HepG2 (cell line): ENCODE data around the gene CUL4A. TPM values are rescaled to one million over a fixed set of nuclear protein-coding genes. Genes with fewer than 3 reads are reported as not detected.

Experiments used
- ATAC-seq: fragments of 200-7000 bp; cut with Tn5 transposase; 3 replicates; pipeline ENCODE4 v1.9.1; 2020; ENCODE audit warnings: mild to moderate bottlenecking, moderate library complexity
- BruUV-seq: library from RNA; stranded (reverse); fragments of 400-500 nt; replicated peaks from 2 replicates; lab custom pipeline; 2021; lab: Mats Ljungman, UMichigan
- CTCF ChIA-PET: fragments of 300-600 bp; formaldehyde crosslinking; extraction: SDS; loops from one replicate; lab custom pipeline; 2021; ENCODE audit warnings: low total read pairs, inconsistent platforms, low intra/inter-chr PET ratio; lab: Yijun Ruan, JAX
- POLR2A ChIA-PET: fragments of 350-600 bp; sonication (Branson Sonifier 250); formaldehyde crosslinking; loops from one replicate; lab custom pipeline; 2020; ENCODE audit warnings: antibody characterized with exemption, inconsistent platforms; lab: Yijun Ruan, JAX
- DNase-seq: peaks from one replicate; pipeline ENCODE4 v3.0.0-alpha.2; 2015; ENCODE audit warnings: low spot score
- FAIRE-seq: peaks from 3 replicates; lab custom pipeline; 2011; peaks lifted over from hg19 to GRCh38; lab: Jason Lieb, UNC
- H2AFZ ChIP-seq: one replicate; pipeline ENCODE4 v1.6.1; 2011; ENCODE audit warnings: low read length, inconsistent platforms
- H3K27ac ChIP-seq: fragments of 300-600 bp; 3 replicates; pipeline ENCODE4 v1.8.0; 2011; ENCODE audit warnings: mixed run types, mild to moderate bottlenecking, mixed read lengths, low read length, inconsistent platforms; ENCODE audit not compliant: insufficient read depth; ENCODE audit errors: extremely low read length
- H3K27me3 ChIP-seq, 2 experiments: fragments of 200-600 bp in 1 of 2; 2 replicates in 1 of 2; 3 replicates in 1 of 2; pipeline versions ENCODE4 v1.6.0 to v1.8.0; 2011; ENCODE audit warnings: low read length in 2 of 2, mild to moderate bottlenecking in 2 of 2, moderate library complexity in 2 of 2, inconsistent platforms in 1 of 2; ENCODE audit not compliant: insufficient read depth in 2 of 2, control insufficient read depth in 1 of 2
- H3K36me3 ChIP-seq, 2 experiments: fragments of 200-600 bp in 1 of 2; replicated peaks in 1 of 2; 2 replicates in 1 of 2; 3 replicates in 1 of 2; pipeline versions ENCODE4 v1.5.1 to v1.8.0; 2011; ENCODE audit warnings: low read length in 2 of 2, inconsistent platforms in 1 of 2; ENCODE audit not compliant: insufficient read depth in 2 of 2, control insufficient read depth in 1 of 2
- H3K4me1 ChIP-seq: 2 replicates; pipeline ENCODE4 v1.5.1; 2012; ENCODE audit warnings: low read length, inconsistent platforms; ENCODE audit not compliant: insufficient read depth
- H3K4me2 ChIP-seq: 2 replicates; pipeline ENCODE4 v1.6.0; 2011; ENCODE audit warnings: low read depth, low read length, inconsistent platforms
- H3K4me3 ChIP-seq, 3 experiments: fragments of 200-600 bp in 1 of 3; sonication (generic), shearing (Covaris generic) in 1 of 3; replicated peaks in 1 of 3; 2 replicates each; pipeline ENCODE4 v1.5.1; 2011 to 2016; ENCODE audit warnings: low read length in 3 of 3, inconsistent platforms in 2 of 3, low read depth in 2 of 3, mild to moderate bottlenecking in 2 of 3, control low read depth in 1 of 3, mixed read lengths in 1 of 3; ENCODE audit not compliant: insufficient read depth in 1 of 3
- H3K79me2 ChIP-seq: one replicate; pipeline ENCODE4 v1.6.1; 2011; ENCODE audit warnings: low read length, inconsistent platforms; ENCODE audit not compliant: insufficient read depth
- H3K9ac ChIP-seq: 2 replicates; pipeline ENCODE4 v1.6.0; 2011; ENCODE audit warnings: mild to moderate bottlenecking, low read depth, low read length, inconsistent platforms; ENCODE audit not compliant: insufficient read depth
- H3K9me3 ChIP-seq: 2 replicates; pipeline ENCODE4 v1.5.1; 2012; ENCODE audit warnings: mild to moderate bottlenecking, low read length
- H4K20me1 ChIP-seq: 2 replicates; pipeline ENCODE4 v1.6.0; 2011; ENCODE audit warnings: inconsistent platforms, mild to moderate bottlenecking, low read length, moderate library complexity; ENCODE audit not compliant: insufficient read depth
- AFF4 ChIP-seq: sonication (generic); formaldehyde crosslinking; IDR thresholded peaks from 2 replicates; pipeline ENCODE4 v1.4.0; 2020; ENCODE audit warnings: missing genetic modification reagents
- CHCHD3 ChIP-seq: sonication (generic); formaldehyde crosslinking; IDR thresholded peaks from 2 replicates; pipeline ENCODE4 v1.8.0; 2022; ENCODE audit warnings: mild to moderate bottlenecking, missing genetic modification reagents, moderate library complexity
- E2F1 ChIP-seq: sonication (generic); formaldehyde crosslinking; IDR thresholded peaks from 2 replicates; pipeline ENCODE4 v1.5.0; 2020; ENCODE audit warnings: missing genetic modification reagents
- MYNN ChIP-seq: sonication (generic); formaldehyde crosslinking; IDR thresholded peaks from 2 replicates; pipeline ENCODE4 v1.4.0; 2020; ENCODE audit warnings: mild to moderate bottlenecking, low read depth, missing genetic modification reagents
- NCOA2 ChIP-seq: sonication (generic); formaldehyde crosslinking; IDR thresholded peaks from 2 replicates; pipeline ENCODE4 v1.8.0; 2022; ENCODE audit warnings: inconsistent platforms
- POLR2AphosphoS5 ChIP-seq: IDR thresholded peaks from 2 replicates; pipeline ENCODE4 v1.6.1; 2012; ENCODE audit warnings: low read depth, low read length
- RARG ChIP-seq: sonication (generic); formaldehyde crosslinking; IDR thresholded peaks from 2 replicates; pipeline ENCODE4 v1.4.0; 2020; ENCODE audit warnings: low read depth, mild to moderate bottlenecking, missing genetic modification reagents
- RNF219 ChIP-seq: sonication (generic); formaldehyde crosslinking; IDR thresholded peaks from 2 replicates; pipeline ENCODE4 v1.5.0; 2020; ENCODE audit warnings: mild to moderate bottlenecking, missing genetic modification reagents
- SATB2 ChIP-seq: sonication (generic); formaldehyde crosslinking; IDR thresholded peaks from 2 replicates; pipeline ENCODE4 v1.5.0; 2020; ENCODE audit warnings: missing genetic modification reagents
- ZNF274 ChIP-seq: sonication (generic); formaldehyde crosslinking; IDR thresholded peaks from 2 replicates; pipeline ENCODE4 v1.5.1; 2020; ENCODE audit warnings: mild to moderate bottlenecking, missing genetic modification reagents
- ZNF382 ChIP-seq: sonication (generic); formaldehyde crosslinking; IDR thresholded peaks from 2 replicates; pipeline ENCODE4 v1.5.0; 2020; ENCODE audit warnings: missing genetic modification reagents, mild to moderate bottlenecking, borderline replicate concordance
- ZNF777 ChIP-seq: sonication (generic); formaldehyde crosslinking; IDR thresholded peaks from 2 replicates; pipeline ENCODE4 v1.4.0; 2020; ENCODE audit warnings: missing genetic modification reagents
- ZNF782 ChIP-seq: sonication (generic); formaldehyde crosslinking; IDR thresholded peaks from 2 replicates; pipeline ENCODE4 v1.4.0; 2020; ENCODE audit warnings: missing genetic modification reagents, mild to moderate bottlenecking, borderline replicate concordance
- ZNF841 ChIP-seq: sonication (generic); formaldehyde crosslinking; IDR thresholded peaks from 2 replicates; pipeline ENCODE4 v1.8.1; 2023; ENCODE audit warnings: missing genetic modification reagents, borderline replicate concordance
- ZNF883 ChIP-seq: sonication (generic); formaldehyde crosslinking; IDR thresholded peaks from 2 replicates; pipeline ENCODE4 v1.5.1; 2020; ENCODE audit warnings: mild to moderate bottlenecking, missing genetic modification reagents; ENCODE audit errors: not compliant biosample characterization
- WGBS: methylation state at CpG from one replicate; pipeline ENCODE4 v1.1.6; 2017; ENCODE audit warnings: low lambda C conversion rate; 5-methylcytosine and 5-hydroxymethylcytosine counted together
- in situ Hi-C: cut with HindIII; loops from 2 replicates; pipeline ENCODE4 v1.10.0; 2017; ENCODE audit warnings: low pct_unique_long_range_greater_than_20kb; ENCODE audit not compliant: extremely low pct_ligation_motif_present
- intact Hi-C: fragments of 100-400 bp; cut with micrococcal nuclease; formaldehyde crosslinking; loops from one replicate; pipeline ENCODE4 v1.10.0; 2022; ENCODE audit not compliant: unreplicated experiment
- polyA plus RNA-seq, 8 experiments: library from polyadenylated mRNA; depleted of rRNA in 3 of 8; stranded (reverse) in 7 of 8; unstranded in 1 of 8; fragments of >200 nt; fragmentation: Illumina TruSeq in 4 of 8; extraction: Trizol in 4 of 8; gene quantifications; 2 replicates each; pipeline versions ENCODE4 v1.2.1 to v1.2.3, GENCODE V29; 2011 to 2016; ENCODE audit warnings: low read depth in 4 of 8, missing spikeins in 1 of 8, mixed read lengths in 1 of 8; ENCODE audit not compliant: insufficient read depth in 1 of 8
- total RNA-seq, 5 experiments: library from RNA; depleted of rRNA; stranded (reverse); fragments of >200 nt; fragmentation: Illumina TruSeq; extraction: Trizol; gene quantifications; 2 replicates each; pipeline ENCODE4 v1.2.3, GENCODE V29; 2016; ENCODE audit warnings: low read depth in 1 of 5

The CUL4A gene
- total and polyA plus RNA-seq, 2 of the 13 experiments (the other 11 are each of a cell fraction or from before 2014, with no cell fraction given): 51.2 to 75.3 TPM

GRCh38 chr13:113187883-113188665 is 21.3 kb upstream of the CUL4A start:
- FAIRE-seq (no peak), ATAC-seq (no peak), DNase-seq (no peak)
- Histone ChIP-seq H3K4me2 (no peak overlapping the region), H3K9me3 (no peaks in the 10 kb centered on the region), H4K20me1 (no peaks in the 10 kb centered on the region; the same call in 1 of the 2 replicates), H3K4me3 (no peak overlapping the region), H3K9ac (no peak overlapping the region), H3K27me3 (no peaks in the 10 kb centered on the region), H3K4me1 (peaks cover 22% of the 10 kb centered on the region), H3K36me3 (peaks cover 16 to 56% of the 10 kb centered on the region in 2 experiments), H3K27ac (no peak overlapping the region), H3K79me2 (peaks cover 4% of the 10 kb centered on the region), H2AFZ (no peak overlapping the region)
- CTCF ChIA-PET: no interaction called here
- no TSS peak for BruUV-seq
- POLR2A ChIA-PET: interaction anchor here (1.1 to 2.9 kb wide), 3 partner anchors 18 to 64 kb away, joined by 4 to 12 read pairs (median 4); partner anchors contain the start of genes CUL4A and PCID2
- intact Hi-C loops: no loop called here
- in situ Hi-C loops: no loop called here
- 99% methylated on average over 23 of the region's 23 CpGs for WGBS
- TF ChIP-seq POLR2AphosphoS5: no peak
- TF ChIP-seq ZNF777: no peak
- no peak for TF ChIP-seq SATB2 (CRISPR knock-in tag)
- TF ChIP-seq ZNF841 (CRISPR knock-in tag): no peak
- no peak for TF ChIP-seq ZNF382 (CRISPR knock-in tag)
- no peak for TF ChIP-seq NCOA2 (CRISPR knock-in tag)
- no peak for TF ChIP-seq MYNN (CRISPR knock-in tag)
- TF ChIP-seq AFF4 (CRISPR knock-in tag): no peak
- TF ChIP-seq CHCHD3 (CRISPR knock-in tag): no peak
- TF ChIP-seq RNF219 (CRISPR knock-in tag): no peak
- no peak for TF ChIP-seq ZNF274 (CRISPR knock-in tag)
- no peak for TF ChIP-seq ZNF782
- TF ChIP-seq ZNF883 (CRISPR knock-in tag): no peak
- no peak for TF ChIP-seq E2F1 (CRISPR knock-in tag)
- no peak for TF ChIP-seq RARG (CRISPR knock-in tag)
